ENCODE data around the gene RGS17. TPM values are rescaled to one million over a fixed set of nuclear protein-coding genes. Genes with fewer than 3 reads are reported as not detected.

RGS17 gene
- total RNA-seq, 4 donors from 2014 or later: 0.06 to 0.83 (median 0.34) TPM

- Histone ChIP-seq H3K9me3 (no peaks in the 10 kb centered on the region), H3K4me1 (no peaks in the 10 kb centered on the region), H3K27me3 (no peaks in the 10 kb centered on the region), H3K36me3 (no peaks in the 10 kb centered on the region), H3K27ac (replicated peaks in 1 of 4) (no peak overlapping the region), H3K4me3 (no peak overlapping the region)
- TF ChIP-seq POLR2AphosphoS5 (IDR thresholded peaks at IDR 0.05): no peak
- TF ChIP-seq POLR2A (IDR thresholded peaks at IDR 0.05; ENCODE audit: low read depth): no peak
- TF ChIP-seq EP300 (IDR thresholded peaks at IDR 0.05): no peak
- TF ChIP-seq, protein P1, sequence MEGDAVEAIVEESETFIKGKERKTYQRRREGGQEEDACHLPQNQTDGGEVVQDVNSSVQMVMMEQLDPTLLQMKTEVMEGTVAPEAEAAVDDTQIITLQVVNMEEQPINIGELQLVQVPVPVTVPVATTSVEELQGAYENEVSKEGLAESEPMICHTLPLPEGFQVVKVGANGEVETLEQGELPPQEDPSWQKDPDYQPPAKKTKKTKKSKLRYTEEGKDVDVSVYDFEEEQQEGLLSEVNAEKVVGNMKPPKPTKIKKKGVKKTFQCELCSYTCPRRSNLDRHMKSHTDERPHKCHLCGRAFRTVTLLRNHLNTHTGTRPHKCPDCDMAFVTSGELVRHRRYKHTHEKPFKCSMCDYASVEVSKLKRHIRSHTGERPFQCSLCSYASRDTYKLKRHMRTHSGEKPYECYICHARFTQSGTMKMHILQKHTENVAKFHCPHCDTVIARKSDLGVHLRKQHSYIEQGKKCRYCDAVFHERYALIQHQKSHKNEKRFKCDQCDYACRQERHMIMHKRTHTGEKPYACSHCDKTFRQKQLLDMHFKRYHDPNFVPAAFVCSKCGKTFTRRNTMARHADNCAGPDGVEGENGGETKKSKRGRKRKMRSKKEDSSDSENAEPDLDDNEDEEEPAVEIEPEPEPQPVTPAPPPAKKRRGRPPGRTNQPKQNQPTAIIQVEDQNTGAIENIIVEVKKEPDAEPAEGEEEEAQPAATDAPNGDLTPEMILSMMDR (IDR thresholded peaks at IDR 0.05): no peak
- intact Hi-C loops (cut with DNase I): no loop called here
- no peak for DNase-seq (ENCODE audit: extremely low spot score)
- WGBS: 54% methylated on average over 9 of the region's 9 CpGs
Measured at GRCh38 chr6:153167061-153167891, 36.2 kb upstream of the RGS17 start.

- Histone ChIP-seq H3K27ac (replicated peaks in 1 of 4) (no peak overlapping the region), H3K9me3 (no peaks in the 10 kb centered on the region), H3K27me3 (no peaks in the 10 kb centered on the region), H3K36me3 (no peaks in the 10 kb centered on the region), H3K4me3 (no peak overlapping the region), H3K4me1 (no peaks in the 10 kb centered on the region)
- no peak for DNase-seq (ENCODE audit: extremely low spot score)
- intact Hi-C loops (cut with DNase I): no loop called here
- WGBS: 81% methylated on average over 2 of the region's 2 CpGs
- TF ChIP-seq, protein P1 (IDR thresholded peaks at IDR 0.05): no peak
- TF ChIP-seq EP300 (IDR thresholded peaks at IDR 0.05) (no peak), POLR2AphosphoS5 (IDR thresholded peaks at IDR 0.05) (no peak), POLR2A (IDR thresholded peaks at IDR 0.05; ENCODE audit: low read depth) (no peak)
Measured at GRCh38 chr6:153162646-153163045, 31.6 kb upstream of the RGS17 start.

- no peaks in the 10 kb centered on the region for H3K36me3 ChIP-seq
- 81% methylated on average over 4 of the region's 4 CpGs for WGBS
- H3K9me3 ChIP-seq: no peaks in the 10 kb centered on the region
- no peak for DNase-seq (ENCODE audit: extremely low spot score)
- H3K27ac ChIP-seq (replicated peaks in 1 of 4): no peak overlapping the region
- no peaks in the 10 kb centered on the region for H3K27me3 ChIP-seq
- intact Hi-C loops (cut with DNase I): no loop called here
- no peak overlapping the region for H3K4me3 ChIP-seq
- TF ChIP-seq POLR2A (IDR thresholded peaks at IDR 0.05; ENCODE audit: low read depth): no peak
- TF ChIP-seq EP300 (IDR thresholded peaks at IDR 0.05): no peak
- no peak for TF ChIP-seq POLR2AphosphoS5 (IDR thresholded peaks at IDR 0.05)
- TF ChIP-seq, protein P1 (IDR thresholded peaks at IDR 0.05): no peak
- no peaks in the 10 kb centered on the region for H3K4me1 ChIP-seq
Measured at GRCh38 chr6:153162172-153162571, 31.1 kb upstream of the RGS17 start.

DNA sequence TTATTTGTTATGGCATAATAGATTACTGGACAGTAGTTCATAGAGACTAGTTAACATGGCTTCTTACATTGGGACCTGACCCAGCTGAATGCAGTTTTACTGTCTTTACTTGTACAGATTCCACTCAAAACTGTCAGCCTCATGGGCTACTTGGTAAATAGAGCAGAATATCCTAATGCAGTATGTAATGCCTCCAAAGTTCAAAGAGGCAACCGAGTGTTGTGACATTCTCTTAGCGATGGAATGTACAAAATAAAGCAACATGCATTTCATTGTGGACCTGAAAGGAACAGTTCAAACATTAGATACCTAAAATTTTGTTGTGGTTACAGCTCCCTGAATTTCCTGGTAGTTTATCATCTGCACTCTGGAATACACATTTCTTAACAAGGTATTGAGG, 29.1 kb upstream of the RGS17 start:
- 95% methylated on average over 2 of the region's 2 CpGs for WGBS
- H3K27me3 ChIP-seq: no peaks in the 10 kb centered on the region
- no peak overlapping the region for H3K27ac ChIP-seq (replicated peaks in 1 of 4)
- no peak for TF ChIP-seq POLR2A (IDR thresholded peaks at IDR 0.05; ENCODE audit: low read depth)
- no peak for TF ChIP-seq POLR2AphosphoS5 (IDR thresholded peaks at IDR 0.05)
- TF ChIP-seq EP300 (IDR thresholded peaks at IDR 0.05): no peak
- TF ChIP-seq, protein P1 (IDR thresholded peaks at IDR 0.05): no peak
- no peak overlapping the region for H3K4me3 ChIP-seq
- intact Hi-C loops (cut with DNase I): no loop called here
- no peak for DNase-seq (ENCODE audit: extremely low spot score)
- H3K9me3 ChIP-seq: no peaks in the 10 kb centered on the region
- H3K4me1 ChIP-seq: no peaks in the 10 kb centered on the region
- no peaks in the 10 kb centered on the region for H3K36me3 ChIP-seq

All from esophagus muscularis mucosa (tissue), 4 donors.